Measurements from ENCODE around the gene NETO1.

NETO1 gene

GRCh38 chr18:72866442-72866900, 1.3 kb downstream of the NETO1 start:
- ChIA-PET CTCF (no interaction called here), POLR2A (no interaction called here)

GRCh38 chr18:72863754-72864153, 4.0 kb downstream of the NETO1 start:
- POLR2A ChIA-PET: no interaction called here
- H3K4me3 ChIP-seq (ENCODE audit: low read depth, low read length): no peak overlapping the region
- TF ChIP-seq ZFP3 (tag by site-specific recombination; IDR thresholded peaks at IDR 0.05; ENCODE audit: low read depth) (no peak), ZNF18 (tag by site-specific recombination; IDR thresholded peaks at IDR 0.05) (no peak), ZSCAN16 (tag by site-specific recombination; IDR thresholded peaks at IDR 0.05) (no peak), ZNF157 (tag by site-specific recombination; IDR thresholded peaks at IDR 0.05) (no peak), PATZ1 (tag by site-specific recombination; IDR thresholded peaks at IDR 0.05) (no peak), KLF8 (tag by site-specific recombination; IDR thresholded peaks at IDR 0.05) (no peak), ZBTB1 (tag by site-specific recombination; IDR thresholded peaks at IDR 0.05) (no peak), ZNF585B (tag by site-specific recombination; IDR thresholded peaks at IDR 0.05) (no peak), ZNF596 (tag by site-specific recombination; IDR thresholded peaks at IDR 0.05) (no peak), ZNF202 (tag by site-specific recombination; IDR thresholded peaks at IDR 0.05; ENCODE audit: borderline replicate concordance) (no peak), PRDM2 (tag by site-specific recombination; IDR thresholded peaks at IDR 0.05; ENCODE audit: borderline replicate concordance) (no peak)

More at GRCh38 chr18:72866442-72866900, 1.3 kb downstream of the NETO1 start:
- H3K27ac ChIP-seq (ENCODE audit: extremely low read depth, low read depth, low read length): no peak overlapping the region
- H3K4me3 ChIP-seq (ENCODE audit: low read depth, low read length): no peak overlapping the region
- no peak for TF ChIP-seq PRDM1 (tag by site-specific recombination; IDR thresholded peaks at IDR 0.05)
- TF ChIP-seq ZSCAN5A (tag by site-specific recombination; IDR thresholded peaks at IDR 0.05): no peak
- TF ChIP-seq ZNF362 (tag by site-specific recombination; IDR thresholded peaks at IDR 0.05): no peak
- no peak for TF ChIP-seq GLIS1 (tag by site-specific recombination; IDR thresholded peaks at IDR 0.05)
- no peak for TF ChIP-seq ZNF138 (tag by site-specific recombination; IDR thresholded peaks at IDR 0.05; ENCODE audit: borderline replicate concordance)
- TF ChIP-seq ZNF76 (tag by site-specific recombination; IDR thresholded peaks at IDR 0.05; ENCODE audit: borderline replicate concordance, low read depth): no peak
- TF ChIP-seq ZNF704 (tag by site-specific recombination; IDR thresholded peaks at IDR 0.05): no peak
- no peak for TF ChIP-seq ZNF121 (tag by site-specific recombination; IDR thresholded peaks at IDR 0.05)
- no peak for TF ChIP-seq ZNF311 (tag by site-specific recombination; IDR thresholded peaks at IDR 0.05; ENCODE audit: borderline replicate concordance)
- no peaks in the 10 kb centered on the region for H3K36me3 ChIP-seq (ENCODE audit: control insufficient read depth in 2 of 2, insufficient read depth in 1 of 2, low read length in 2 of 2)
- no peaks in the 10 kb centered on the region for H3K9me3 ChIP-seq (ENCODE audit: control insufficient read depth, insufficient read depth, low read depth, low read length)
- H3K4me1 ChIP-seq (ENCODE audit: control insufficient read depth, insufficient read depth, low read length): no peaks in the 10 kb centered on the region

More at GRCh38 chr18:72863754-72864153, 4.0 kb downstream of the NETO1 start:
- CTCF ChIA-PET: no interaction called here
- Histone ChIP-seq H3K36me3 (ENCODE audit: control insufficient read depth in 2 of 2, insufficient read depth in 1 of 2, low read length in 2 of 2) (no peaks in the 10 kb centered on the region), H3K27ac (ENCODE audit: extremely low read depth, low read depth, low read length) (no peak overlapping the region), H3K9me3 (ENCODE audit: control insufficient read depth, insufficient read depth, low read depth, low read length) (no peaks in the 10 kb centered on the region), H3K4me1 (ENCODE audit: control insufficient read depth, insufficient read depth, low read length) (no peaks in the 10 kb centered on the region)

Data from HEK293 (cell line).